Psoas muscle (tissue), 8 donors: ENCODE results near the gene GMPR. TPM values are rescaled to one million over a fixed set of nuclear protein-coding genes. Genes with fewer than 3 reads are reported as not detected.

ENCODE experiments used
- ATAC-seq, 4 donors: fragments of 200-7000 bp; cut with Tn5 transposase; one replicate each; pipeline ENCODE4 v1.9.1; 2020; ENCODE audit warnings: moderate library complexity in 3 of 4, mild to moderate bottlenecking in 2 of 4
- DNase-seq, 2 donors: peaks; one replicate each; pipeline ENCODE4 v3.0.0-alpha.2; 2020
- H3K27ac ChIP-seq: fragments of 200-600 bp; one replicate; pipeline ENCODE4 v1.8.0; 2022
- H3K27me3 ChIP-seq, 3 donors: fragments of 200-600 bp in 1 of 3; one replicate each; pipeline versions ENCODE4 v1.6.1 to v1.8.0; 2013 to 2022; ENCODE audit warnings: low read length in 2 of 3, mild to moderate bottlenecking in 2 of 3, moderate library complexity in 1 of 3; ENCODE audit not compliant: insufficient read depth in 3 of 3
- H3K36me3 ChIP-seq, 2 donors: fragments of 200-600 bp in 1 of 2; one replicate each; pipeline versions ENCODE4 v1.6.1 to v1.8.0; 2013 to 2022; ENCODE audit warnings: low read depth in 1 of 2, mild to moderate bottlenecking in 1 of 2, moderate library complexity in 1 of 2; ENCODE audit not compliant: insufficient read depth in 1 of 2
- H3K4me1 ChIP-seq: fragments of 200-600 bp; one replicate; pipeline ENCODE4 v1.8.0; 2022
- H3K4me3 ChIP-seq: fragments of 200-600 bp; one replicate; pipeline ENCODE4 v1.8.0; 2022; ENCODE audit warnings: mild to moderate bottlenecking
- H3K9me3 ChIP-seq: fragments of 200-600 bp; one replicate; pipeline ENCODE4 v1.8.0; 2022
- WGBS, 3 donors: extraction: QIAGEN DNeasy Blood & Tissue Kit; methylation state at CpG; one replicate each; pipeline versions ENCODE4 v1.1.6 to v1.1.7; 2013; 5-methylcytosine and 5-hydroxymethylcytosine counted together
- intact Hi-C, 2 donors: fragments of 100-400 bp; cut with DNase I; formaldehyde crosslinking; loops; one replicate each; pipeline versions ENCODE4 v1.11.0 to v1.14.2; 2022
- polyA plus RNA-seq, 3 donors: library from polyadenylated mRNA; stranded (reverse); fragments of 200-250 nt; gene quantifications; one replicate each; pipeline ENCODE4 v1.2.3, GENCODE V29; 2013
- total RNA-seq, 4 donors: library from RNA; stranded (reverse); fragmentation: NEBNext Ultra II Directional in 2 of 4; extraction: Animal tissue kit (Norgen Biotek cat#: 25700) in 2 of 4; gene quantifications; one replicate each; pipeline versions ENCODE4 v1.2.1 to v1.2.4, GENCODE V29; 2021 to 2023
- TF ChIP-seq, protein P1 (sequence below): fragments of 200-600 bp; IDR thresholded peaks from one replicate; pipeline ENCODE4 v1.8.0; 2022; ENCODE audit warnings: antibody characterized with exemption
- donor health status: healthy with polysubstance abuse.
- donor health status: DM: no; HTN: no; CAD: no; lungs with moderate emphysema.
- donor health status: Bipolar disorder and iron deficiency.
- donor health status: healthy.
- donor health status: DM: yes; HTN: yes; CAD: no.
- donor health status: DM: no; HTN: no; CAD: no.
- donor health status: DM: no; HTN: no; CAD: no.
- donor health status: DM: yes; HTN: yes; CAD: no.

GMPR gene
- total and polyA plus RNA-seq, 7 donors, result 26.6 to 286 (median 230) TPM

DNA sequence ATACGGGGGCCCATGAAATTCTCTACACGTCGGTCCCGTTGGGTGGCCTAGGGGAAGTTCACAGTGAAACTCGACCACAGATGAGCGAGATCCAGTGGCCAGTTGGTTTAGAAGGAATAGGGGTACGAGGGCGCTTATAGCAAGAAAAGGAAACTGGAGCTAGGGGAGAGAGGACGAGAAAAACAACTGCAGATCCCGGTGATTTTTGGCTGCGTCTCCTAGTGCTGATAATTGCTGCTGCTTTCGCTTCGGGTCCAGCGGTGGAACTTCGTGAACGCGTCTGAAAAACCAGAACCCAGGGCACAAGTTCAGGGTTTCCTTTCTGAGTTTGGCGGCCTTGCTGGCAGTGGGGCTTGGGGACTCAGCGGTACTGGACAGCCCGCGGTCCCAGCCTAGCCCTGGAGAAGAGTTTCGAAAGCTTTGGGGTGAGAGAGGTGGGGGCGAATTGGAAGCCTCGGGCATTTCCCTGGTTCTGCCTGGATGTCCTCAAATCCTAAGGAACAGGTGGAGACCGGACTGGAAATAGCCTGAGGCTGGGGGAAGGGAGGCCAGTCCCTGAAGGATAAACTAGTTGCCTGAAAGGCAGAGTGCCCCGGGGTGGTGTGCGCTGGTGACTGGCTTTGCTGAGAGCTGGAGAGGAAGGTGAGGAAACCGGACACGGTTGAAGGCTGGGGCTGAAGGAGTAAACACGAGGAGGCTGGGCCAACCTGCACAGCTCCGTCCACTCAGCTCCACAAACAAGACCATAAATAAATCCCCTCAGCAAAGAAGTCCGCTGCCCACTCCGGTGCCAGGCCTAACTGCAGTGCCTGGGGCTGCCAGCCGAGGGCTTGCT lies 793 bp downstream of the GMPR start:
- Histone ChIP-seq H3K9me3 (no peaks in the 10 kb centered on the region), H3K27ac (peak overlapping the region; percentile 93), H3K27me3 (no peaks in the 10 kb centered on the region), H3K36me3 (no peaks in the 10 kb centered on the region), H3K4me1 (peaks cover 59% of the 10 kb centered on the region), H3K4me3 (peak overlapping the region; percentile 82)
- DNase-seq, result peak; percentile 83 to 93
- intact Hi-C loops, result loop anchor here (2.0 kb wide), 2 partner anchors 40 to 84 kb away; no protein-coding TSS in a partner anchor
- peak; percentile 75 to 82 (median 80) for ATAC-seq
- 2 to 3% (median 2%) methylated on average over 34 of the region's 34 CpGs for WGBS, 3 donors
- TF ChIP-seq, protein P1, sequence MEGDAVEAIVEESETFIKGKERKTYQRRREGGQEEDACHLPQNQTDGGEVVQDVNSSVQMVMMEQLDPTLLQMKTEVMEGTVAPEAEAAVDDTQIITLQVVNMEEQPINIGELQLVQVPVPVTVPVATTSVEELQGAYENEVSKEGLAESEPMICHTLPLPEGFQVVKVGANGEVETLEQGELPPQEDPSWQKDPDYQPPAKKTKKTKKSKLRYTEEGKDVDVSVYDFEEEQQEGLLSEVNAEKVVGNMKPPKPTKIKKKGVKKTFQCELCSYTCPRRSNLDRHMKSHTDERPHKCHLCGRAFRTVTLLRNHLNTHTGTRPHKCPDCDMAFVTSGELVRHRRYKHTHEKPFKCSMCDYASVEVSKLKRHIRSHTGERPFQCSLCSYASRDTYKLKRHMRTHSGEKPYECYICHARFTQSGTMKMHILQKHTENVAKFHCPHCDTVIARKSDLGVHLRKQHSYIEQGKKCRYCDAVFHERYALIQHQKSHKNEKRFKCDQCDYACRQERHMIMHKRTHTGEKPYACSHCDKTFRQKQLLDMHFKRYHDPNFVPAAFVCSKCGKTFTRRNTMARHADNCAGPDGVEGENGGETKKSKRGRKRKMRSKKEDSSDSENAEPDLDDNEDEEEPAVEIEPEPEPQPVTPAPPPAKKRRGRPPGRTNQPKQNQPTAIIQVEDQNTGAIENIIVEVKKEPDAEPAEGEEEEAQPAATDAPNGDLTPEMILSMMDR, result peak; percentile 54

DNA sequence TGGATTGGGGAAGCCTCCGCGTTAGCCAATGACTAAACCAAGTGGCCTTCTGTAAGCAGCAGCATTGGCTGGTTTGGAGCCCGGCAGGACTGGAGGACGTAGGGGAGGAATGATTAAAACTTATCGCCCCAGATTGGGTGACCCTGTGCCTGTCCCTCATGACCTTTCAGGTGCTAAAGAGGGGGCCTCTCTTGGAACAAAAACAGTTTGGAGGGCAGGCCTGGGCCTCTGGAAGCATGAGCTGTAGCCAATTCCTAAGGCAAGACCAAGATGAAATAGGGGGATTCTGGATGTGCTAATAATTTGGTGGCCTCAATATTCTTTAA lies 1.4 kb downstream of the GMPR start:
- H3K4me1 ChIP-seq, result peaks cover 65% of the 10 kb centered on the region
- DNase-seq (no peak), ATAC-seq (no peak)
- intact Hi-C loops, result loop anchor here (2.0 to 5.0 kb wide), 4 partner anchors 37 to 83 kb away; no protein-coding TSS in a partner anchor
- H3K4me3 ChIP-seq, result peak overlapping the region; percentile 82
- H3K27me3 ChIP-seq, result no peaks in the 10 kb centered on the region
- H3K27ac ChIP-seq, result peak overlapping the region; percentile 93
- H3K36me3 ChIP-seq, result no peaks in the 10 kb centered on the region
- 15 to 23% (median 17%) methylated on average over 5 of the region's 5 CpGs for WGBS, 3 donors
- TF ChIP-seq, protein P1, result no peak
- no peaks in the 10 kb centered on the region for H3K9me3 ChIP-seq

DNA sequence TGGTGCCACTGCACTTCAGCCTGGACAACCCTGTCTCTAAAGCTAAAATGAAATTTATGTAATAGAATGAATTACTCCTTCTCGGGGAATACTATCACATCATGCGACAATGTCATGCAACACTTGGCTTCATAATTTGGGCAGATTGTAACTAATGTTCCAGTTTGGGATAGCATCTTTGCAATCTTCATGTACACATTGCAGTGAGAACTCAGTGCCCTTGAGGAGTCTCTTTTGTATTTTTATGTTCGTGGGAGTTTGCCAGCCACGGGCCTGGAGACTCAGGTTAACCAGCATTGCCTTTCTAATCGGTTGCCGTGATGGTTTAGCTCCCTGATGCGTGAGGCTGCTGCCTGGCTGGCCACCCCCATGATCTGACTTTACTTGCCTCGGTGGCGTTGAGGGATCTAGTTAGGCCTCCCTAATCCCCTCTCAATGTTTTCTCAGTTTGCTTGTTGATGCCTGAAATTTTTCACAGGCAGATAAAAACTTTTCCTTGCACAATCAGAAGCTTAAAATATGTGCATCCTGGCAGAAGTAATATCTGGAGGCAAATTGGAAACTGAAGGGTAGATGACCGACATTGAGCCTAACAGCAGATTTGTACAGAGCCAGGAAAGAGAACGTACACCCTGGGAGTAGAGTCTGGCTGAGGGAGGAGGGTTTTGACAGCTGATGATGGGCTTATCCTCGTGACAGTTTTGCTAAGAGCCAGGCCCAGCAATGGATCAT lies 2.4 kb downstream of the GMPR start:
- ATAC-seq, result peak in 2 of 4 donors; percentile 21 to 27
- H3K9me3 ChIP-seq, result no peaks in the 10 kb centered on the region
- WGBS, 3 donors, result 31 to 61% (median 44%) methylated on average over 12 of the region's 12 CpGs
- H3K27me3 ChIP-seq, result no peaks in the 10 kb centered on the region
- intact Hi-C loops, result loop anchor here (2.0 to 5.0 kb wide), 2 partner anchors 36 to 82 kb away; no protein-coding TSS in a partner anchor
- peaks cover 75% of the 10 kb centered on the region for H3K4me1 ChIP-seq
- peak overlapping the region; percentile 82 for H3K4me3 ChIP-seq
- H3K27ac ChIP-seq, result peak overlapping the region; percentile 93
- DNase-seq, result no peak
- H3K36me3 ChIP-seq, result peaks cover 0 to 3% of the 10 kb centered on the region in 2 donors
- TF ChIP-seq, protein P1, result no peak

DNA sequence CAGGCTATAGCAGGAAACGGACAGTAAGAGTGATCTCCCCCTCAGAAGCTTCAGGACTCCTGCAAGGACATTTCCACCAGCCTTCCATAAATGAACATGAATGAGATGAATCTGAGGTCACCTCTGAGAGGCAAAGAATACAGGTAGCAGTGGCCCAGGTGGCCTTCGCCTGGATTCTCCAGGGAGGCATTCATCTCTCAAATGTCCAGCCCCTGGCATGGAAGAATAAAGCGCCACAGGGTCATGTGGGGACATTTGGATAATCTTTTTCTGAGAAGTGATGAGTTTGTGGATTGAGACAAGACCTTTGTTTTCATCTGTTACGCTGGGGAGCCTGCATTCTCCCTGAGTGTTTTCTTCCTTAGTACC lies 2.9 kb downstream of the GMPR start:
- 35 to 49% (median 36%) methylated on average over 4 of the region's 4 CpGs for WGBS, 3 donors
- TF ChIP-seq, protein P1, result no peak
- ATAC-seq (no peak), DNase-seq (no peak)
- H3K9me3 ChIP-seq, result no peaks in the 10 kb centered on the region
- H3K4me3 ChIP-seq, result peak overlapping the region; percentile 82
- H3K27me3 ChIP-seq, result no peaks in the 10 kb centered on the region
- peaks cover 0 to 9% of the 10 kb centered on the region in 2 donors for H3K36me3 ChIP-seq
- intact Hi-C loops, result loop anchor here (2.0 to 5.0 kb wide), 2 partner anchors 35 to 81 kb away; no protein-coding TSS in a partner anchor
- peaks cover 78% of the 10 kb centered on the region for H3K4me1 ChIP-seq
- H3K27ac ChIP-seq, result peak overlapping the region; percentile 93
